HG03045 (cell line): ENCODE results near the gene APOB.

Source experiments
- ATAC-seq: cut with Tn5 transposase; IDR thresholded peaks from one replicate; pipeline ENCODE4 v1.9.1; 2021; ENCODE audit warnings: mild to moderate bottlenecking, moderate library complexity; ENCODE audit not compliant: unreplicated experiment

The APOB gene

GRCh38 chr2:20953146-20953824 is 90.6 kb downstream of the APOB start:
- ATAC-seq, result no peak
